Colon (tissue), 2 donors: ENCODE results near the gene ADGRB2.
"Not testable (repeated sequence)": the region's sequence is repeated elsewhere in the genome, so short reads cannot be mapped to it uniquely, and the experiment has no call there.

Experiments used
- FAIRE-seq: peaks from 2 replicates; lab custom pipeline; 2012; peaks lifted over from hg19 to GRCh38; lab: Jason Lieb, UNC
- donor health status: control.
- donor health status: control.

The ADGRB2 gene

GRCh38 chr1:31726715-31727114 lies 37.4 kb downstream of the ADGRB2 start:
- FAIRE-seq = no peak

- no peak for FAIRE-seq
These were observed 38.2 kb downstream of the ADGRB2 start for GRCh38 chr1:31725777-31726535.

GRCh38 chr1:31725134-31725533 lies 39.0 kb downstream of the ADGRB2 start:
- FAIRE-seq = no peak

- FAIRE-seq = no peak
These were observed 40.2 kb downstream of the ADGRB2 start for GRCh38 chr1:31723828-31724359.

- no peak for FAIRE-seq
These were observed 45.7 kb downstream of the ADGRB2 start for GRCh38 chr1:31718327-31718897.

- no peak for FAIRE-seq
These were observed 46.8 kb downstream of the ADGRB2 start for GRCh38 chr1:31717341-31717740.

- FAIRE-seq = no peak
These were observed 48.3 kb downstream of the ADGRB2 start for GRCh38 chr1:31715873-31716220.

GRCh38 chr1:31715087-31715872 lies 48.9 kb downstream of the ADGRB2 start:
- FAIRE-seq = no peak

- FAIRE-seq = no peak
These were observed 49.6 kb downstream of the ADGRB2 start for GRCh38 chr1:31714442-31715086.

- no peak for FAIRE-seq
These were observed 51.5 kb downstream of the ADGRB2 start for GRCh38 chr1:31712630-31713029.

GRCh38 chr1:31712068-31712467 lies 52.1 kb downstream of the ADGRB2 start:
- no peak for FAIRE-seq

- FAIRE-seq = no peak
These were observed 55.8 kb downstream of the ADGRB2 start for GRCh38 chr1:31708324-31708723.

GRCh38 chr1:31707711-31708110 lies 56.4 kb downstream of the ADGRB2 start:
- FAIRE-seq = no peak

- FAIRE-seq = not testable (repeated sequence)
These were observed 57.0 kb downstream of the ADGRB2 start for GRCh38 chr1:31707059-31707600.

- no peak for FAIRE-seq
These were observed 57.6 kb downstream of the ADGRB2 start for GRCh38 chr1:31706384-31707058.

- FAIRE-seq = no peak
These were observed 58.9 kb downstream of the ADGRB2 start for GRCh38 chr1:31705080-31705866.

GRCh38 chr1:31704271-31705079 lies 59.7 kb downstream of the ADGRB2 start:
- FAIRE-seq = no peak

- FAIRE-seq = no peak
These were observed 60.5 kb downstream of the ADGRB2 start, which contains the start of gene COL16A1 for GRCh38 chr1:31703431-31704270. COL16A1 (minus strand) TSS chr1:31704017; CDS start chr1:31702193, 1,824 bp downstream.
